ENCODE measurements around the gene PRKAB2.
A peak's percentile ranks its signal among the peaks of the same experiment; 100 is the strongest.

PRKAB2 gene

GRCh38 chr1:147172168-147173016, at the start of gene PRKAB2:
TSS of gene PRKAB2 (minus strand) at chr1:147172470. CDS start at chr1:147172144, 326 bp downstream.
- intact Hi-C loops (cut with DNase I; ENCODE audit: low total_unique reads), result loop anchor here (1.0 kb wide), 1 partner anchor 70 kb away; the partner anchor contains the start of gene CHD1L
- peak; percentile 86 to 95 for TF ChIP-seq CTCF (IDR thresholded peaks at IDR 0.05)
- DNase-seq, result peak; percentile 95 to 98
- Histone ChIP-seq H3K27ac (peak within 1 kb of the TSS; percentile 94 to 96), H3K9me3 (no peaks in the 10 kb centered on the region), H3K36me3 (peaks cover 0 to 6% (median 0%) of the 10 kb centered on the region in 3 donors), H3K4me3 (peak within 1 kb of the TSS; percentile 87 to 90), H3K27me3 (no peaks in the 10 kb centered on the region), H3K4me1 (peaks cover 0 to 60% (median 25%) of the 10 kb centered on the region in 4 donors)

- intact Hi-C loops (cut with DNase I; ENCODE audit: low total_unique reads), result no loop called here
- Histone ChIP-seq H3K4me1 (peaks cover 0 to 1% (median 0%) of the 10 kb centered on the region in 4 donors), H3K36me3 (no peaks in the 10 kb centered on the region), H3K27ac (no peak overlapping the region), H3K9me3 (no peaks in the 10 kb centered on the region), H3K4me3 (no peak overlapping the region), H3K27me3 (no peaks in the 10 kb centered on the region)
- DNase-seq, result no peak
- TF ChIP-seq CTCF (IDR thresholded peaks at IDR 0.05), result no peak
Observed at GRCh38 chr1:147218606-147219005, 46.3 kb upstream of the PRKAB2 start.

GRCh38 chr1:147217141-147217540, 44.9 kb upstream of the PRKAB2 start:
- no peak overlapping the region for H3K4me3 ChIP-seq
- no peaks in the 10 kb centered on the region for H3K9me3 ChIP-seq
- TF ChIP-seq CTCF (IDR thresholded peaks at IDR 0.05), result no peak
- H3K27me3 ChIP-seq, result no peaks in the 10 kb centered on the region
- no peak for DNase-seq
- H3K27ac ChIP-seq, result no peak overlapping the region
- H3K4me1 ChIP-seq, result no peaks in the 10 kb centered on the region
- H3K36me3 ChIP-seq, result peaks cover 0 to 1% (median 1%) of the 10 kb centered on the region in 3 donors
- intact Hi-C loops (cut with DNase I; ENCODE audit: low total_unique reads), result no loop called here

- no peak for TF ChIP-seq CTCF (IDR thresholded peaks at IDR 0.05)
Observed at GRCh38 chr1:147216124-147216523, 43.9 kb upstream of the PRKAB2 start.

GRCh38 chr1:147215540-147215916, 43.3 kb upstream of the PRKAB2 start:
- intact Hi-C loops (cut with DNase I; ENCODE audit: low total_unique reads), result no loop called here

More at GRCh38 chr1:147216124-147216523, 43.9 kb upstream of the PRKAB2 start:
- no peak for DNase-seq
- Histone ChIP-seq H3K27me3 (no peaks in the 10 kb centered on the region), H3K36me3 (peaks cover 0 to 8% (median 7%) of the 10 kb centered on the region in 3 donors), H3K9me3 (no peaks in the 10 kb centered on the region), H3K4me3 (no peak overlapping the region), H3K4me1 (no peaks in the 10 kb centered on the region), H3K27ac (no peak overlapping the region)
- intact Hi-C loops (cut with DNase I; ENCODE audit: low total_unique reads), result no loop called here

More at GRCh38 chr1:147215540-147215916, 43.3 kb upstream of the PRKAB2 start:
- Histone ChIP-seq H3K36me3 (peaks cover 0 to 8% (median 7%) of the 10 kb centered on the region in 3 donors), H3K27me3 (no peaks in the 10 kb centered on the region), H3K4me3 (no peak overlapping the region), H3K4me1 (no peaks in the 10 kb centered on the region), H3K27ac (no peak overlapping the region), H3K9me3 (no peaks in the 10 kb centered on the region)
- DNase-seq, result no peak
- no peak for TF ChIP-seq CTCF (IDR thresholded peaks at IDR 0.05)
